NOMO-1 treated with DMSO at 0.1 percent for 48 hours (cell line): ENCODE measurements around the gene C11orf86.
"Not testable (repeated sequence)": the region's sequence is repeated elsewhere in the genome, so short reads cannot be mapped to it uniquely, and the experiment has no call there.

ENCODE experiments used
- DNase-seq: peaks from one replicate; lab custom pipeline; 2025; ENCODE audit not compliant: unreplicated experiment; lab: John Stamatoyannopoulos, UW

C11orf86 gene

DNA sequence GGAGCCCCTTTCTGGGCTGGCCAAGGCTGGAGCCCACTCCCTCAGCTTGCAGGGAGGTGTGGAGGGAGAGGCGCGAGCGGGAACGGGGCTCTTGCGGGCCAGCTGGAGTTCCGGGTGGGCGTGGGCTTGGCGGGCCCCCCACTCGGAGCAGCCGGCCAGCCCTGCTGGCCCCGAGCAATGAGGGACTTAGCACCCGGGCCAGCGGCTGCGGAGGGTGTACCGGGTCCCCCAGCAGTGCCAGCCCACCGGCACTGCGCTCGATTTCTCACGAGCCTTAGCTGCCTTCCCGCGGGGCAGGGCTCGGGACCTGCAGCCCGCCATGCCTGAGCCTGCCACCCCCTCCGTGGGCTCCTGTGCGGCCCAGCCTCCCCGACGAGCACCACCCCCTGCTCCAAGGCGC is 13.6 kb downstream of the C11orf86 start:
- DNase-seq, result not testable (repeated sequence)

DNA sequence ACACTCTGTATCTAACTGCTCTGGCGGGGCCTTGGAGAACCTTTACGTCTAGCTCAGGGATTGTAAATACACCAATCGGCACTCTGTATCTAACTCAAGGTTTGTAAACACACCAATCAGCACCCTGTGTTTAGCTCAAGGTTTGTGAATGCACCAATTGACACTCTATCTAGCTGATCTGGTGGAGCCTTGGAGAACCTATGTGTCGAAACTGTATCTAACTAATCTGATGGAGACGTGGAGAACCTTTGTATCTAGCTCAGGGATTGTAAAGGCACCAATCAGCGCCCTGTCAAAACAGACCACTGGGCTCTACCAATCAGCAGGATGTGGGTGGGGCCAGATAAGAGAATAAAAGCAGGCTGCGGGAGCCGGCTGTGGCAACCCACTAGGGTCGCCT is 14.3 kb downstream of the C11orf86 start:
- not testable (repeated sequence) for DNase-seq

DNA sequence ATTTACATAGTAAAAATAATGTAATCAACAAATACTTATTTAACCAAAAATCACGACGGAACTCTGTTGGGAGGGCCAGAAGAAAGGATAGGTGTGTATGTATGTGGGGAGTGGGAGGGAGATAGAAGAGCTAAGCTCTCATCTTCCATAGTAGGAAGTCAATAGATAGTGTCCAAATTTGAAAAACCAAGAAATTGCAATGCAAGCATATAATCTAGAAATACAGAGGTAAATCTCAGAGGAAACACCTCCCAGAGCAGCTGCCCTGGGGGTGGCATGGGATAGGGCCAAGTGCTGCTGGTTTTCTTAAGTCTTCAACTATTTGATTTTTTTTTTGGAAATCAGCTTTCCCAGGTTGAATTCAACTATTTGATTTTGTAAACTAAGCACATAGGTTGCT is 16.9 kb downstream of the C11orf86 start:
- no peak for DNase-seq

DNA sequence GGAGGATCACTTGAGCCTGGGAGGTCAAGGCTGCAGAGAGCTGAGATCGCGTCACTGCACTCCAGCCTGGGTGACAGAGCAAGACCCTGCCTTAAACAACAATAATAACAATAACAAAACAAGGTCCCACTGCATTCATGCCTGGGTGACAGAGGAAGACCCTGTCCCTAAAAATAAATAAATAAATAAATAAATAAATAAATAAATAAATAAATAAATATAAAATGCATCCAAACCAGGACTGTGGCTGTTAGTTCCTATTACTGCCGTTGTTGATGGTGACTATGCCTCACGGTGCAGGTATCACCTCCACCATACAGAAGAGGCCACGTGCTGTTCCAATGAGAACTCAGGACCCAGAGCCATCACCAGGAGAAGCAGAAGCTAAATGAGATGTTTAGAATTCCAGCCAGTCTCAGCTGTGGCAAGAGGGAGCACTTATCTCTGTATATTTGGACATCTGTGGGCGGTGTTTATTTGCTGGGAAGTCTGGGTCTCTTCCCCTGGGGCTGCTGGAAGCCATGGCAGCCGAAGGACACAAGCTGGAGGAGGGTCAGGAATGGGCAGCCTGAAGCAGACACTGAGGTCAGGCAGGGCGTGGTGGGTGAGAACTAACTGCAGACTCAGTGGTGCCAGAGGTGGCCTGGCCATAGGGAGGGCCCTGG is 21.6 kb downstream of the C11orf86 start:
- DNase-seq, result no peak

DNA sequence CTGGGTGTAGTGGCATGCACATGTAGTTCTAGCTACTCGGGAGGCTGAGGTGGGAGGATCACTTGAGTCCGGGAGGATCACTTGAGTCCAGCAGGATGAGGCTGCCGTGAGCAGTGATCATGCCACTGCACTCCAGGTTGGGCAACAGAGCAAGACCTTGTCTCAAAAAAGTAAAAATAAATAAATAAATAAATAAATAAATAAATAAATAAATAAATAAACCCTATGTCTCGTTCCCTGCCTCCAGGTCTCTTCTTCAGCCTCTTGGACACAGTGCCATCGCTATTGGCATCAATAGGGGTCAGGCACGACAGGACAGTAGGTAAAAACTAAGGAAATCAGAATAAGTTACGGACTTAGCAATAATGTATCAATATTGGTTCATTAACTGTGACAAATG is 24.5 kb downstream of the C11orf86 start:
- no peak for DNase-seq

DNA sequence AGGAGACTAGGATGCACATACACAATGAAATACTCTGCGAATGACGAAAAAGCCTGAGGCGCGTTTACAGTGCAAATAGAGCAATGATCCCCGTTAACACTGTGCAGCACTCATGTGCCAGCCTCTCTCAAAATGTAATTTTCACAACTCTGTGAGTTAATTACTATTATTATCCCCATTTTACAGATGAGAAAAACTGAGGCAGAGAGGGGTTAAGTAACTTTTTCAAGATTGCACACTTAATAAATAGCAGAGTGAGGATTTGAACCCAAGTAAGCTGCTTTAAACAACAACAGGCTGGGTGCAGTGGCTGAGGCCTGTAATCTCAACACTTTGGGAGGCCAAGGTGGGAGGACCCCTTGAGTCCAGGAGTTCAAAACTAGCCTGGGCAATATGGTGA is 26.2 kb downstream of the C11orf86 start:
- no peak for DNase-seq

DNA sequence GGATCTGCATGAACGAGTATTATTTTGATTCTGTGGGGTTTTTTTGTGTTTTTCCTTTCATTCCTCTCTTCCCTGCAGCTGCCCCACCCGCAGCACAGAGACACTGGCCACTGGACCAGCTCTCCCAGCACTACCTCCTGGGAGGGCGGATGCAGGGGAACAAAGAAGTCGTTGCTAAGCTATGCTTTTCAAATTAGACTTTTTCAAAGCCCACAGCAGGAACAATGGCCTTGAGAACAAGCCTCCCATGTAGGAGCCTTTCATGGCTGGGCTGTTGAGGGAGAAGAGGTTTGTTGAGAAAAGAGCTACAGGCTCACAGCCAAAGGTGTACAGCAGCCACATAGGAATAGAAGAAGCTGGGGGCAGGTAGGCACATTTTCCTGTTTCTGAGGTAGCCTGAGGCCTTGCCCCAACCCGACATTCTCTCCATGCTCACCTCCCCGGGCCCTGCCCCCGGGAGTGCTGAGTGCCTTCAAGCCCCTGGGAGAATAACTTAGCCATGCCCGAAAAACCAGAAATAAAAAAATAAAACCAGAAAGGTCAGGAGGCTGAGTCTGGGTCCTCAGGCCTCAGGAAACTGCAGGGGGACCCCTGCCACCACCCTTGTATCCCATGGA is 27.3 kb downstream of the C11orf86 start:
- no peak for DNase-seq

DNA sequence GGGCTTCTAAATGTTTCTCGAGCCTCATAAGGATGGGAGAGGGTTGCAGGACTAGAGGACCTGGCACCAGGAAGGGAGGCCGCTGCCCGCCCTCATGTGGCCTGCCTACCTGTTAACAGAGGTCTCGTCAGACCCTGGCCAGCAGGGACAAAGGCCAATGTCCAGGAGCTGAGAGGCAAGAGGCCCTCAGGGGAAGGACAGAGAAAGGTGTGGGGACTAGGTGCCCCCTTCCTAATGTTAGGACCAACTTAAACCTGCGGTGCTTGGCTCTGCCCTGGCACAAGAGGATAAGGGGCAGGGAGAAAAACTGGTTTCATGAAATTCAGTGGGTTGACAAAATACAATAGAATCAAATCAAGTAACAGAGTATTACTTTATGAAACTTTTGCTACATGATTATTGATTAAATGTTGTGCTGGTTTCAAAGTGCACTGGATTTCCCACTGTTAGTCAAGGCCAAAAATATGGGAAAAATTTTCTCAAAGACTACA is 27.9 kb downstream of the C11orf86 start:
- DNase-seq, result no peak

DNA sequence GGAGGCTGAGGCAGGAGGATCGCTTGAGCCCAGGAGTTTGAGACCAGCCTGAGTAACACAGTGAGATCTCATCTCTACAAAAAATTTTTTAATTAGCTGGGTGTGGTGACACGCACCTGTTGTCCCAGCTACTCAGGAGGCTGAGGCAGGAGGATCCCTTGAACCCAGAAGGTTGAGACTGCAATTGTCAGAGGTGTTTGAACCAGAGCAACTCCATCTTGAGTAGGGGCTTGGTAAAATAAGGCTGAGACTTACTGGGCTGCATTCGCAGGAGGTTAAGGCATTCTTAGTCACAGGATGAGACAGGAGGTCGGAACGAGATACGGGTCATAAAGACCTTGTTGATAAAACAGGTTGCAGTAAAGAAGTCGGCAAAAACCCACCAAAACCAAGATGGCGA is 30.1 kb downstream of the C11orf86 start:
- DNase-seq, result not testable (repeated sequence)

DNA sequence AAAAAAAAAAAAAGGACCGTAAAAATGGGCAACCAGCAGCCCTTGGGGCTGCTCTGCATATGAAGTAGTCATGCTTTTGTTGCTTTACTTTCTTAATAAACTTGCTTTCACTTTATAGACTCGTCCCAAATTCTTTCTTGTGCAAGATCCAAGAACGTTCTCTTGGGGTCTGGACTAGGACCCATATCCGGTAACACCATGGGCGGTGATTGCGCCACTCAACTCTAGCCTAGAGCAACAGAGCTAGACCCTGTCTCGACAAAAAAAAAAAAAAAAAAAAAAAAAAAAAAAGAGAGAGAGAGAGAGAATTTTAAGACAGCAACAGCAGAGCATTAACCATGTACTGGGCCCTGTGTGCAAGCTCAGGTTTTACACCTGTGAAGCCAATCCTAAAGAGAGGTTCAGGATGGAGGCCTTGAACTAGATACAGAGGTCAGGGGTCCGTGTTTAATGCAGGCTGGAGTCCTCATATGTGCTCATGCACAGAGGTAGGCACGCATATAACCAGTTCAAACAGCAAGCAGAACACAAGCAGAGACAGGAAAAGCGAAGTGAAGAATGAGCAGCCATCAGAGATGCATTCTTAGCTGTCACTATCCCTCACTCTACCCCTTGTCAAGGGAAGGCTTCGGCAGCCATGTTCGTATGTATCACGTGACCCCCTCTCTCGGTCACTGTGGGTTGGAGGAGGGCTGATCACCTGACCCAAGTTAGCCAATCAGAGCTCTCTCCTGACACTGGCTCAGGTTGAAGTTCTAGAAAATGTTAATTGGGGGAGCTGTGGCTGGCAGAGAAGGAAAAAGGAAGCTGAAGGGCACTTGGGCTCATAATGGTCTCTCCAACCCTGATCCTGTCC is 31.2 kb downstream of the C11orf86 start:
- peak; percentile 71 for DNase-seq

DNA sequence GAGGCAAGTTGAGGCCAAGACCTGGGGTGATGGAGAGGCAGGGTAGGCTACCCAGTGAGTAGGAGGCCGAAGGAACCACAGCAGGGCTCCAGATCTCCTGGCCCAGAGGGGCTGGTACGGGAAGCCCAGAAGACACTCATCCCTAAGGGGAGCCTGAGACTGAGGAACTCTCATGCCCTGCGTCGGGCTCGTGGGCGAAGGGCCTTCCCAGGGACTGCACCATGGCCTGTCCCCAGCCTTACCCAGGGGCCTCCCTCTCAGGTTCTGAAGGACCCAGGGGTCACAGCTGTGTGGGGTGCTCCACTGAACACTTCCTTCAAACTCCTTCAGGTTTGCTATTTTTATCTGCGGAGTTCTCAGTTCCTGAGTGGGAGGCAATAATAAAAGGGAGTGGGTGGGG is 32.0 kb downstream of the C11orf86 start:
- no peak for DNase-seq

DNA sequence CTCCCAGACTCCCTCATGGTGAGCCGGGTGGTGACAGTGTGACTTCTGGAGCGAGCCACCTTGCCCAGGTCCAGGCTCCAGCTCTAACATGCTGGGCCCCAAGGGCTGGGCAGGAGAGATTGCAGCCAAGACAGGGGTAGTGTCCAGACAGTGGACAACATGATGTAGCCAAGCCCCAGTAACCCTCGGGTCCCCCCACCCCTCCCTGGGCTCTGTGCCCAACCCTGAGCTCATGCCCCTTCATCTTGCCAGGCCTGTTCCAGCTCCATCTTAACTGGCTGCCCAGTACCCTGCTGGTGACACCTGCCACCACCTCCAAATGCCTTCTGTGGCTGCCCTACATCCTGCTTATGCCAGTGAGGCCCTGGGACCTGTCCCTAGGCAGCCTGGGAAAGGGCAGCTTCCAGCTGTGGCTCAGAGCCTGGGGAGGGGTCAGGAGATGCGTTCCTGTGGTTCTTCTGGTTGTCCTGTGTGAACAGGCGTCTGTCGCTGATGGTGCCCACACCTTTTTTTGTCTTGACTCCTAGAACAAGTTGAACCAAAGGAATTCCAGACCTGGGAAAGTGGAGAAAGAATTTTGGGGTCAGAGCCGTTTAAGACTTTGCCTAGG is 35.3 kb downstream of the C11orf86 start:
- DNase-seq, result no peak

DNA sequence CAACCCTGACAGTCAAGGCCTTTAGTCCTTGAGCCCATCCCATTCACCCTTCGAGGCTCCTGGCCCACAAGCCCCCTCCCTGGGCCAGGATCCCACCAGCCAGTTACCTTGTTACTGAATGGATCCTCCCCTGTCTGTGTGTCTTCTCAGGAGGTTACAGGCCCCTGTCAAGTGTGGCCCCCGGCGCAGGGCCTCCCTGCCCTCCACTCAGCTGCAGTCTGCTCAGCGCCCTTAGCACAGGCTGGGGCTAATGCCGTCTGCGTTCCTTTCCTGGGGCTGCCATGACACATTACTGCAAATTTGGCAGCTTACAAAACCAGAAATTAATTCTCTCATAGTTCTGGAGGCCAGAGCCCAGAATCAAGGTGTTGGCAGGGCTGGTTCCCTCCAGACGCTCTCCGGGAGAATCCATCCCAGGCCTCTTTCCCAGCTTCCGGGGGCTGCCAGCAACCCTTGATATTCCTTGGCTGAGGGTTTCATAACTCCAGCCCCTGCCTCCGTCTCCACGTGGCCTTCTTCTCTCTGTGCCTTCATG is 38.5 kb downstream of the C11orf86 start:
- DNase-seq, result no peak

DNA sequence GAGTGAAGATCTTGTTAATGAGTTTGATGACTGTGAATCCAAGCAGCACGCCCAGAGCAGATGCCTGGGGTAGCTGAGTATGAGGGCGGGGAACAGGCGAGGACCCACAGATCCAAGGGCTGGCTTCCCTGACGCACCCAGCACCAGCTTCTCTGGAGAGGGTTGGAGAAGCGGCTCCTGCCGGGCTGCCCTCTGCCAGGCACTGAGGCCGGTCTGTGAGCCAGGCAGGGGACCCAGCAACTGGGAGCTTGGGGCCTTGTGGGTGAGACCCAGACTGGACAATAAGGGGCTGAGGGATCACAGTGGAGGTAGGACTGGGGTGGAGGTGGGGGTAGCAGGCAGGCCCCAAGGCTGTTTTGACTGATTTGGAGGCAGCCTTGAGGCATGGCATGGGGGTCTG is 39.2 kb downstream of the C11orf86 start:
- no peak for DNase-seq

DNA sequence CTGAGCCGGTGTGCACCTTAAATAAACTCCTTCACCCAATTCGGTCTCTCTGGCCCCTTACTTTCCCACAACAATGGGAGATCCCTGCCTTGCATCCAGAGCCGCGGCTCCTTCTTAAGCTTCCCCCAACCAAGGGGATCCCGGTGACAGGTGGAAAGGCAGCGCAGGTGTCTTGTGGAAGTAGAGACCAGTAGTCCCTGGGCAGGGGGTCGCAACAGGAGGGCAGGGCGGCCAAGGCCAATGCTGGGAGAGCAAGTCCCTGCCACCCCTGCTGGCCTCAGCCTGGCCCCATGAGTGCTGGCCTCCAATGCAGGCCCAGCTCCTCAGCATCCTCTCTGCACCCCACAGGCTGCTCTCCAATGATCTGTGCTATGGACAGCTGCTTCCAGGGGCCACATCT is 39.9 kb downstream of the C11orf86 start:
- no peak for DNase-seq

DNA sequence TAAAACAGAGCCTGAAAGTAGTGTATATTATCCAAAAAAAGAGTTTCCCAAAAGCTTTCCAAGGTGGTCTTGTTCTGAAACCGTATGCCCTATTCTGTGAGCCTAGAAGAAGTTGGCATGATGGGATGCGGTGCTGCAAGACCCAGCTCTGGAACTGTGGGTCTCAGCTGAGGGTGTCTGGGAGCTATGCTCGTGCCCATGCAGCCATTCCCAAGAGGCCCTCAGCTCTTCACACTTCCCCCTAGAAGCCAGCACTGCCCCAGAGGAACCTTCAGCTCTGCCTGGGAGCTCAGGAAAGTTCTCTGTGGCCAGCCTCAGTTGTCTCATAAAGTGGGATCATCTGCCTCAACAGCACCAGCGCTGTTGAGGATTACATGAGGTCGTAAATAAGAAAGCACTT is 41.4 kb downstream of the C11orf86 start:
- no peak for DNase-seq

DNA sequence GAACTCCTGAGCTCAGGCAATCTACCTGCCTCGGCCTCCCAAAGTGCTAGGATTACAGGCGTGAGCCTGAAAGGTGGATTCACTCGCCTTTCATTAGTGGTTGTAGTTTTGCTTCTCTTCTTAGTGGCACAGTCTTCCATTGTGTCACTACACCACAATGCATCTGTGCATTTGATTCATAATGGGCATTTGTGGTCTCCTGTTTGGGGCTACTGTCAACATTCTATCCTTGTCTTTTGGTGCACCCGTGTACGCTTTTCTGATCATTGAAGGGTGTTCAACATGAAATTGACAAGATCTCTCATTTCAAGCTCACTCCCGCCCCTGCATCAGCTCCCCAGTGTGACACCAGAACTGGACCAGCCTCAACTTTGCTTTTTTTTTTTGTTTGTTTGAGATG is 45.8 kb downstream of the C11orf86 start:
- no peak for DNase-seq

DNA sequence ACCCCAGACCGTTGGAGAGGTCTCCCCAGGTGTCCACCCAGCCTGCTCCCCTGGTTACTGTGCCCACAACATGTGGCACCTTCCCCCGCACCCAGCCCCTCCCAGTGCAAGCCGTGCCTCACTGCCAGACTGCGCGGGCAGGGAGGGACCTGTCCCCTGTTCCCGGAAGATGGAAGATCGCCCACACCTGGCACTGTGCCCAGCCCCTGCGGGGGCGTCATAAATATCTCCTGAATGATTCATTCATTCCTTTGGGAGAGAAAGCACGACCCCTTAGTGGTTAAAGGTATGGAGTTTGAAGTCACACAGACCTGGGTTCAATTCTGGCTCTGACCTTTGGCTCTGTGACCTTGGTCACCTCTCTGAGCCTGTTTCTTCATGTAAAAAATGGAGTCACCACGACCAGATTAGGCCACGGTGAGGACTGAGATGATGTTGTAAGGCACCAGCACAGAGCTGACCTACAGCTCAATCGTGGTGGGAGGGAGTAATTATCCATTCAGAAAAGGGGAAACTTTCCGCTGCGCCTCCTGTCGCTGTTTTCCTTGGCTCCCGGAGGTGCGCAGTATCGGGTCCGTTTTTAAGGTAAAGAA is 47.3 kb downstream of the C11orf86 start:
- DNase-seq, result no peak

DNA sequence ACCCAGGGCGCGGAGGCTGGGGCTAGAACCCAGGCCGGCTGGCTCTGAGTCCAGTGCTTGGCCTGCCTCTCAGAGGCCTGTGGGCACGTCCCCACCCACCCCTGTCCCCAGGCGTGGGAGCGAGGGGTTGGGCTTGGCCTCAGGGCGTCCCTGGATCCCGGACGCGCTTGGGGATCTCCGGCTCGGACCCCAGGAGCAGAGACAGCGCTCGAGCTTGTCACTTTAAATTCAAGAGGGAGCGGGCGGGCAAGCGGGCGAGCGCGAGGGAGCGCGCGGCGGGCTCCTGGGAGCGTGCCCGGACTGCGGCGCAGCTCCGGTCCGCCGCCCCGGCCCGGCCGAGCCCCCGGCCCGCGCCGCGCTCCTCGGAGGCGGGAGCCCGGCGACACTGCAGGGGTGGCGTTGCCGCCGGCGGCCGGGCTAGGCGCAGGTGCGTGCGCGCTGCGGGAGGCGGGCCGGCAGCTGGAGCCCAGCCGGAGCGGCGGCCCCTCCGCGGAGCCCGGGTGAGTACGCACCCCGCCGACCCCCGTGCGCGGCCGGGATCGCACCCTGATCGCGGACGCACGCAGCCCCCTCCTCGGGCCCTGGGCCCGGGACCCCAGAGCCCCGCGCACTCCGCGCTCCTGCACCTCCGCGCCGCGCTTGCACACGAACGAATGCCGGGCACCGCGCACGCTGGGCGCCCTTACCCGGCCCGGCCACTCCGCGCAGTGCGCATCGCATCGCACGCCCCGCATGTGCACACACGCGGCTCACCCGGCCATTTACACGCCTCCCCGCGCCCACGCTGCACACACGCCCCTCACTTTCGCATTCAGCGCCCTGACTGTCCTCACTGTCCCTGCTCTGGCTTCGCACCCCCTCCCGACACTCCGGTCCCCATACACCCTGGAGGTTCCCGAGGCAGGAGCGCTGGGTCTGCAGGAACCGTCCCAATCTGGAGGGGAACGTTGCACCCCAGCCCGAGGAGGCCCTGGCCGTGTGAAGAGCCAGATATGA is 48.2 kb downstream of the C11orf86 start, which contains the start of gene SYT12:
SYT12 (plus strand) TSS at position 174 of the 996 bp plus-strand sequence. CDS start 7,011 bp downstream, outside the sequence.
- DNase-seq, result no peak

DNA sequence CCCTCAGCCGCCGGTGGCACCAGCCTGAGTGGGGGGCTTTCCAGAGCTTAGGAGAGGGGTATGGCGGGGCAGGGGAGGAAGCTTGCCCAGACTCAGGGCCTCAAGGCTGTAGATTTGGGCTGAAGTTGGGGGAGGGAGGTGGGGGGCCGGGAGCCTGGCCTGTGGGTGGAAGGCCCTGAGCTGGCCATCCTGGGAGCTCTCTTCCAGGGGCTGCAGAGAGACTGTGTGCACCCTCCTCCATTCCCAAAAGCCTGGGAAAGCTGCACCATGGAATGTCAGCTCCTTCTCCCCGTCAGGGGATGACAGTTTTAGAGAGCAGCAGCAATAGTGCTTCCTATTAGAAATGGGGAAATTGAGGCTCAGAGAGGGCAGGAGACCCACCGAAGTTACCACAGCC is 48.9 kb downstream of the C11orf86 start:
- DNase-seq, result no peak
